HS-27A (cell line): ENCODE measurements around the gene KCNN1.

Experiments used
- DNase-seq: peaks from one replicate; pipeline ENCODE4 v3.0.0-alpha.2; 2012; ENCODE audit warnings: low read depth, missing footprints

KCNN1 gene

DNA sequence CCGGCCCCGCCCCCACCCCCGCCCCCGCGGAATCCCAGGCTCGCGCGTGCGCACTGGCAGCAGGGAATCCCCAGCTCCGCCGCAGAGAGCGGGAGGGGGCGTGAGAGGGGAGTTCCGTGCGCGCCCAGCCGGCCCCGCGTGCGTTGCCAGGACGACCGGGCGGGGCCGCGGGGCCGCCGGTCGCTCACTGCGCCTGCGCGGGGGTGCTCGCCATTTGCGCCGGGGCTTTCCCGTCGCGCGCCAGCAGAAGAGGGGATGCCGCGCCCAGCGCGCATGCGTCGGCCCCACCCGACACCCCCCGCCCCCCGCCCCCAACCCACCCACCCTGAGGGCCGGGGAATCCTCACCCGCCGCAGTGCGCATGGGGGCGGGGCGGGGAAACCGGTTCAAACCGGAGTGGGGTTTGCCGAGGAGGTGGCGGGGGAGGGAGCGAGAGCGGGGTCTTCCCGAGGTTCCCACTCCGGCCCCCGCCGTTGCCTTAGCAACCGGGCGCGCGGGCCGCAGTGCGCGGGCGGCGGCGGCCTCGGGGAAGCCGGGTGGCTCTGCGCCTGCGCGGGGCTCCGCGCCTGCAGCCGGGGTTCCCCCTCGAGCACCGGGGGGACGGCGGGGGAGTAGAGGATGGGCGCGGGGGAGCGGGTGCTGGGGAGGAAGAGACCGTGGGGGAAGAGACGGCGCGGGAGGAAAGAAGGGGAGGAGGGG is 18.9 kb upstream of the KCNN1 start:
- DNase-seq = peak; percentile 54

- DNase-seq = no peak
These were observed 18.4 kb upstream of the KCNN1 start for GRCh38 chr19:17948514-17948900.

GRCh38 chr19:17948931-17949930 is 17.7 kb upstream of the KCNN1 start:
- no peak for DNase-seq

DNA sequence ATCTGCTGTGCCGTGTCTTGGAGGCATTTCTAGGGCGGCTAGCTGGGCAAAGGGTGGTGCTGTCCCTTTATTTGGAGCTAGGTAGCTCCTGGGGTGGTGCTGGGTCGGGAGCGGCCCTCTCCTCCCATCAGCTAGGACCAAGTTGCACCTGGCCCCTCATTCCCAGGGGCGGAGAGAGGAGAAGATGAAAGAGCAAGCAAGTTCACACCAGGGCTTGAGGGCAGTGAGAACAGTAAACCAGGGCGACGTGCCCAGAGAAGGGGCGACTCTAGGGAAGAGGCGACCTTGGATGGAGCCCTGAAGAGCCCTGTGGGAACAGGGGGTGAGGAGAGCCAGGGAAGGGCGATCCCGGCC is 17.0 kb upstream of the KCNN1 start:
- DNase-seq = no peak

GRCh38 chr19:17950310-17951156 is 16.4 kb upstream of the KCNN1 start:
- no peak for DNase-seq

DNA sequence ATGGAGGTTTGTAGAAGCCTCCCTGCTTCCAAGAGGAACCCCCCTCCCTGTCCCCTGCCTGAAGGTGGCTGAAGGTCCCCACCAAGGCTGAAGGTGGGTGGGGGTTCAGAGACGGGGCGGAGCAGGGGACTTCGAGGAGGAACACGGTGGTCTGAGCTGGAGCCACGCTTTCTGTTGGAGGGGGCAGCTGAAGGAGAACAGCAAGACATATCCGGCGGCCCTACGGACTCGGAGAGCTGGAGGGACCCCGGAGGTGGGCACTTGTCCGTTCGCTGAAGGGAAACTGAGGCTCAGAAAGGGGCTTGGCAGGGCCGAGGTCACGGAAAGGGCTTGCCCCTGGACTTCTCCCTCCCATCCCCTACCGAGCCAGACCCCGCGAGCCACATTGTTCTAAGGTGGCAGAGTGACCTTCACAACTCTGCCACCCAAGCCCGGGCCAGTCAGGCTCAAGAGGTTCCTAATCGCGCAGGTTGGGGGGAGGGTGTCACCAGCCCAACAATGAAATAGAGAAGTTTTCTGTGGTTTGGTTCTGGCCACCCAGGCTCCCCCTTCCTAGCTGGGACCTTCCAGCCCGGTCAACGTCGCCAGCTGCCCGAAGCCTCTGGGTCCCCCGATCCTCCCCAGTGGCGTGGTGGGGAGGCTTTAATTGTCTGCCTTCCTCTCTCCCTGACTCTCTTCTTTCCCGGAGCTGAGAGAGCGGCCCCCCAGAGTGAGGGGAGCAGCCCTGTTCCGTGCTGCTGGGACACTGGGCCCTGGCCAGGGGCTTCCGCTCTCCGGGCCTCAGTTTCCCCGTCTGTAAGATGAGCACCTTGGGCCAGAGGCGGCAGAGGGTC is 15.5 kb upstream of the KCNN1 start:
- no peak for DNase-seq

DNA sequence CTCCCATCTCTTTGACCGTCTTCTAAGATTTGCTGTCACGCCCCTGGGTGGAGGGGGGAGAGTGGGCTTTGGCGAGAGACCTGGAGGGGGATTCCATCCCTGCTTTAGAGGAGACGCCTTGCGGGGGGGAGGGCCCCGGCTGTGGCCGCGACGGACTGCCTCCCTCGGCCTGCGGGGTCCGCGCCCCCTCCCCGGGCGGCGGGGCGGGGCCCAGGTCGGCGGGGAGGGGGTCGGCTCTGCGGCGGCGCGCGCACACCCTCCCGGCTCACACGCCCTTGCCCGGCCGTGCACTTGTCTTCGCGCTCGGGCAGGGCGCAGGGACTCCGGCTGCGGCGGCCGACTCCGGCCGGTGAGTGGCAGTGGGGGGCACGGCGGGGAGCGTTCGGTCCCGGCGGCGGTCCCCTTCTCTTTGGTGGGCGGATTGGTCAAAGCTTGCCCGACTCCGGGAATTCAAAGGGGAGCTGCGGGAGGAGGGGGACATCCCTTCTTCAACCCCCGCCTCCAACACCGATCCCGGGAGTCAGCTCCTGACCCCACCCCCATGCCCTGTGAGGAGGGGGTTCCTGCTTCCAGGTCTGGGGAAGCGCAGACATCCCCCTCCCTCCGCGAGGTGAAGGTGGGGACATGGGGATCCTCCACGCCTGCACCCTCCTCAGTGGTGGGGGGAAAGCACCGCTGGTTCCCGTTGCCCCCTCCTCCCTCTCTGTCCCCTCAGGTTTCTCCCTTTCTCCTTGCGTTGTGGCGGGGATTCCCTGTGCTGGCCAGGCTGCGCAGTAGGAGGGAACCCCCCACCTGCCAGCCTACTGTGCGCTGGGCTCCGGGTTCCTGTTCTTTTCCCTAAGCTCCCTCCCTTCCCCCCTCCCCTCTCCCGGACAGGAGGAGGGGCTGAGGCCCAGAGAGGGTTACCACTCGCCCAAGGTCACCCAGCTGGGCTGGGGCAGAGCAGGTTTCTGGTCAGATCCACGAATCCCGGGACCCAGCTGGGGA is 14.6 kb upstream of the KCNN1 start:
- DNase-seq = no peak

GRCh38 chr19:17953316-17953801 is 13.5 kb upstream of the KCNN1 start:
- DNase-seq = no peak

- no peak for DNase-seq
These were observed 13.0 kb upstream of the KCNN1 start for GRCh38 chr19:17953869-17954268.

DNA sequence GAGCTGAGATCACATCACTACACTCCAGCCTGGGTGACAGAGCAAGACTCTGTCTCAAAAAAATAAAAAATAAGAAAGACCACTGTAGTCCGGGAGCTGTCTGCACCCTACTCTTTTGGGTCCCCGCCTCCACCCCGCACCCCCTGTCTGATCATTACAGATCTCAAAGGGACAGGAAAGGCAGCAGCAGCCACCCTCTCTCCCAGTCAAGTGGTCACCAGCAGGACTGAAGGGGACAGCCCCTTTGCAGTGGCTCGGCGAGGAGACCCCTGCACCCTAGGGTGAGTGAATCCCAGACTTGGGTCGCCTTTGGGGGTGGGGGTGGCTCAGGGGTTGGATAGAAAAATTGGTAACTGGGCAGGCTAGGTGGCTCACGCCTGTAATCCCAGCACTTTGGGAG is 12.5 kb upstream of the KCNN1 start:
- no peak for DNase-seq

DNA sequence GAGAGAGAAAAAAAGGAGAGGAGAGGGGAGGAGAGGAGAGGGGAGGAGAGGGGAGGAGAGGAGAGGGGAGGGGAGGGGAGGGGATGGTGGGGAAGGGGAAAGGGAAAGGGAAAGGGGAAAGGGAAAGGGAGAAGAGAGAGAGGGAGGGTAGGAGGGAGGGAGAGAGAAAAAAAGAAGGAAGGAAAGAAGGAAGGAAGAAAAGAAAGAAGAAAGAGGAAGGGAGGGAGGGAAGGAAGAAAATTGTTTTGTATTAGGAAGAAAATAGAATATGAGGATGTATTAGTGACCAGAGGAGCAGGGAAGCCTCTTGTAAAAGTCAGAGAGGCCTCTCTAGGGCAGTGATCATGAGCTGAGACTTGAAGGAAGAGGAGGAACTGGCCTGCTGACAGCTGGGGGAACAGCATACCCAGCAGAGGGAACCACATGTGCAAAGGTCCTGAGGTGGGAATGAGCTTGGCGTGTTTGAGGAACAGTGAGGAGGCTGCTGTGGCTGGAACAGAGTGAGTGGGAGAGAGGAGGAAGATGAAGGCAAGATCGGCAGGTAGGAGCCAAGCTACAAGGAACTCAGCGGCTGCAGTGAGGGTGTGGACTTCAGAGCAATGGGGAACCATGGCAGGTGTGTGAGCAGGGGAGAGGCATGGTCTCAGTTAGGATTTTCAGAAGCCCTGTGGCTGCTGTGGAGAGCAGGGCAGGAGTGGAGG is 9.6 kb upstream of the KCNN1 start:
- no peak for DNase-seq

DNA sequence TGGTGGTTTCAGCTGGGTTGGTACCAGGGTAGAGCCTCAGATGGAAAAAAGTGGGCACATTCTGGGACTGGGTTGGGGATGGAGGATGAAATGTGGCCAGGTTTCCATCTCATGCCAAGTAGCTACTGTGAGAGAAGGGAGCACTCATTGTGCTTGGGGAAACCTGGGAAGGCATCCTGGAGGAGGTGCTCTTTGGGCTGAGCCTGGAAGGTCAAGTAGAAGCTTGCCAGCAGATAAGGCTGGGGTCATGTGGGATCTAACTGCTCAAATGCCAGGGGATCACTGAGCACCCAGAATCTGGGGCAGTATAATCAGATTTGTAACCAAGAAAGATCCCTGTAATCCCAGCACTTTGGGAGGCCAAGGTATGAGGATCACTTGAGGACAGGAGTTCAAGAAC is 9.0 kb upstream of the KCNN1 start:
- no peak for DNase-seq

DNA sequence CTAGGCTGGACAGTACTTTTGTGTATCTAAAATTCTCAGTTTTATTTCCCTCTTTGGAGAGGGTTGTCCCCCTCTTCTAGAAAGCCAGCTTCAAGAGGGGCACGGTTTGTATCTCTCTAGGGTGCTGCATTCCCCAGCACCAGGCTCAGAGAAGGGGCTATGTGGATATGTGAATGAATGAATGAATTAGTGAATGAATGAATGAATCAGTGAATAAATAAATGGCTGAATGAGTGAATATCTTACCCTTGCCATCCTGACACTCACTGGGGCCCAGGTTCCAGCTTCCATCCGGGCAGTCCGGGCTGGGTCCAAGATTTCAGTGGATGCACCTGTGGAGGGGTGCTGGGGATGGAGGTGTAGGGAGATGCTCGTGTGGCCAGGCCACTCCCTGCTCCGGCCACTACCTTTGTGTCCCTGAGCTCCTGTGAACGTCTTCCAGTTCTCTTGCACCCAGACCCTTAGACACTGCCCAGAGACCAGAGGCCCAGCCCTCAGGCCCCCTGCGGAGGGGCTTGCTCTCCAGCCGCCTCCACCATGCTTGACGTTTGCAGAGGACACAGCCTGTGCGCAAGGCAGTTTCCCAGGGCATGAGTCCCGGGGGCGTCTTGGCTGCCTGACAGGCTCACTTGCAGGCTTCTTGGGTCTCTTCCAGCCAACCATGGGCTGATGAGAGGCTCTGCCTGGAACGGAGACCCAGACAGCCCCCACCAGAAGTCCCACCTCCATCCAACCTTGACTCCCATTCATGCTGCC is 2.8 kb upstream of the KCNN1 start:
- DNase-seq = no peak

DNA sequence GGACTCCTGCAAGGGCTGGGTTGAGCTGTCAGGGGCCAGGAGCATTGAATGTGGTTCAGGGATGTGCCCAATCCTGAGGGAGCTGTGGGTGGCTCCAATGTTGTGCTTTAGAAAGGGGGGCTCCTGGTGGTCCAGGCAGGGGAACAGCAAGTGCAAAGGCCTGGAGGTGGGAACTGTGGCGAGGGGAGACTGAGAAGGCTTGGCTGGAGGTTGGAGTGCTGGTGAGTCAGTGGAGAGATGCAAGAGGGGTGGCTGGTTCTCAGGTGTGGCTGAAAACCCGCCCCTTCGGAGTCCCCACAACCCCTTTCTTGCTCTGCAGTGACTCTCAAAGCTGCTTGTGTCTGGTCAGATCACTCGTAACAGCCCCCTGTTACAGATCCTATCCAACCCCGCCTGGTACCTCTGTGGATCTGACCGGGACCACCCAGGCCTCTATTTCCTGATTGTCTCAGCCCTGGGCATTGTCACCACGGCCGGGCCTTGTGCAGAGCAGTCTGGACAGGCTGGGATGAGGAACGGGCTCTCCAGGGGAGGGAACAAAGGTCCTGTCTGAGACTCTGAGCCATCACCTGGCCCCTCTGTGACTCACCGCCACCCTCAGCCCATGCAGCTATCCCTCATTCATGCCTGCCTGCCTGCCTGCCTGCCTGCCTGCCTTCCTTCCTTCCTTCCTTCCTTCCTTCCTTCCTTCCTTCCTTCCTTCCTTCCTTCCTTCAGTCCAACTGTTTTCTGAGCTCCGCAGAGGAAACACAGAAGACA is 1.4 kb upstream of the KCNN1 start:
- DNase-seq = no peak

- DNase-seq = no peak
These were observed 801 bp upstream of the KCNN1 start for GRCh38 chr19:17966129-17966483.

DNA sequence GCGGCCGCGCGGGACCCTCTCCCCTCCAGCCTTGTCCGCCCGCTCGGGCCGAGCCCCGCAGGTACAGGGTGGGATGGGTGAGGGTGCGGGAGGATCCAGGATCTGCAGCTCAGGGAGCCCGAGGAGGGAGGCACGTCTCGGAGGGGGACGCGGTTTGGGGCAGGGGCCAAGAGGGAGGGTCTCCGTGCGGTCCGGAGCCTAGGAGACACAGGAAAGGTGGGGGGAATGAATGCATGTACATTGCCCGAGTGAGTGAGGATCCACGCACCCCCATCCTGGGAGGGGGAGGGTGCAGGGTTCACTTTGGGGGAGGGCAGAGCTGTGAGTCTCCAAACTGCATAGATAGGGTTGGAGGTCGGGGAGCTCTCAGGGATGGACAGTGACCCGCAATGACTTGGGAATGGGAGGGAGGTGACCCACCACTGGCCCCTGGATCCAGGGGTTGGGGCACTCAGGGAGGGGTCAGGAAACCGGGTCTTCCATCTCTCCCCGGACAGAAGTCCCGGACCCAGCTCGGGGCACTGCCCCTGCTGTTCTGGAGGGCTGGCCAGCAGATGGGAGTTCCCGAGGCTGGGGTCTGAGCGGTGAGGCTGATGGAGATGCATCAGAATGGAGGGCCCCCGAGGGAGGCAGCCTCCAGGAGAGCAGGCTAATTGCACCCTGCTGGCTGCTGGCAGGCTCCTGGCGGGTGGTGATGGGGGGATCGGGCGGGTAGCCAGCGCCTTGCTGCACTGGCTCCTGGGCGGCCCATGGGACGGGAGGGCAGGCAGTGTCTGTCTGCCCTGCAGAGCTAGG is 547 bp downstream of the KCNN1 start:
- DNase-seq = no peak

- DNase-seq = no peak
These were observed 1.5 kb downstream of the KCNN1 start for GRCh38 chr19:17968362-17968761.
